GM21526 (cell line): ENCODE results near the gene PPIP5K2.
"Not testable (repeated sequence)": the region's sequence is repeated elsewhere in the genome, so short reads cannot be mapped to it uniquely, and the experiment has no call there.

Source experiments
- ATAC-seq: cut with Tn5 transposase; IDR thresholded peaks from one replicate; pipeline ENCODE4 v1.9.1; 2021; ENCODE audit warnings: moderate library complexity; ENCODE audit not compliant: unreplicated experiment, low FRiP score

Gene PPIP5K2

DNA sequence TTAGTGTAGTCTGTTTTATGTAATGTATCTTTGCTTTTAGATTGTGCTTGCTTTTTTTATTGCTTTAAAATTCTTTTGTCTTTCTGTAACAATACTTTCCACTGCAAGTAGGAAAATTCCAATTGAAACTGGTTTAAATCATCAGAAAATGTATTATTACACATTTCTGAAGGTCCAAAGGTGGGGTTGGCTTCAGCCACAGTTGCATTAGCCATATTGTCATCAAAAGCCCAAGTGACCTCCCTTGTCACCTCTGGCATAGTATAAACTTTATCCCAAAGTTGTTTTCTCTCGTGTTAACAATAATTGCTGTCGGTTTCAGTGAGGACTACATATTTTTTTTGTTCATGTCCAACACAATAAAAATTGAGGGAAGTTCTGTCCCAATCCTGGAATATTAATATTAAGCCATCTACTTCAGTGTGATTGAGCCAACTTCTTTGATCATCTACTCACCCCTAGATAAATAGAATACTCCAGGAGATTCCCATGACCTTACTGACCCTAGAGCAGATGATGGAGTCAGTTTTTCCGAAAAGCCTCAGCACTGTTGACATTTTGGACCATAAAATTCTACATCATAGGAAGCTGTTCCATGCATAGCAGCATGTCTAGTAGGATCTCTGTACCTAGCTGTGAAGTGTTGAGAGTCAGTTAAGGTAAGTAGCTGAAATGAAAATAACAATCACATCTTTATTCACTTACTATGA is 86.0 kb downstream of the PPIP5K2 start:
- ATAC-seq: no peak

DNA sequence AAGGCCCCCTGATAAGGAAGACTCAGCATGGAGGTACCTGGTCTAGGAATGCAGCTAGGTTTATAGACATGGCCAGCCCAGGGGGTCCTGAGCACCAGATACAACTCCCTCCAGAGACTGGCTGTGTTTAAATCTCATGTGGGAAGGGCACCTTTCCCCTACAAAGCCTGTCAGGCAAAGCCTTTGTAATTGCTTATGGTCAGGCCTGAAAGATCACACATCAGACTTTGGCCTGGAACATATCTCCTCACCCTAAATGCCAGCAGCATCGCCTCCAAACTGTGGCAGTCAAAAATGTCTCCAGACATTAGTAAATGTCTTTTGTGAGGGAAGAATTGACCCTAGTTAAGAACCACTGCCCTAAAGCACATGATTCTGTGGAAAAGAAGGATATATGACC is 86.9 kb downstream of the PPIP5K2 start:
- ATAC-seq: no peak

DNA sequence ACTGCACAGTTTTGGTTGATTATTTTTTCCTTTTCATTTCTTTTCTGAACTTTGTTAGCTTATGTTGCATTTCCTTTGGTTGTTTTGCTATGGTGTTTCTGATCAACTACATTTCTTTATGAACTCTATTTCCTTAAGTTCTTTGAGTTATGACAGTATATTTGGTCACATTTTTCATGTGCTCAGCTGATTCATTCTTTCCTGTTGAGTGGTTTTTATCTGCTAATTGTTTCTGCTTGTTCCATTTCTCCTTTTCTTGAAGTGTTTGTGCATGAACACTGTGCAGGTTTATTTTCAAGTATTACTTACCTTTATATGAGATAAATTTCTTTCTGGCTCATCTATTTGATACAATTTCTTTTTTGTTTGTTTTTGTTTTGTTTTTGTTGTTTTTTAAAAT is 87.6 kb downstream of the PPIP5K2 start:
- no peak for ATAC-seq

DNA sequence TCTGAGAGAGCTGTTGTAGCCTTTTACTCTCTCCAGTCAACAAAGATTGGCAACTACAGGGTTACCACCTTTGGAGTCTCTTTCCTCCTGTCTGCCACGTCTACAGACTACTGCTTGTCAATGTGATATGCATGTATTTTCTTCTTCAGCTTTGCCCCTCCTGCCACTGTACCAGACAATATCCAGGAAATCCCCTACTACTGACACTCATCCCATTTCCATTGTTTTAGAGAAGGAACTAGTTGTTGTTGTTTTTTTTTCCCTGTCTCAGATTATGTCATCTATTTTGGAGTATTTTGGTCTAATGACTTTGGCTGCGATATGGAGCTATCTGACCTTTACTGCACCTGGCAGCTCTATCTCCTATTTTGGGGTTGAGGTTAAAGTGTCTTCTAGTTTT is 88.4 kb downstream of the PPIP5K2 start:
- no peak for ATAC-seq

GRCh38 chr5:103209065-103209464 is 89.0 kb downstream of the PPIP5K2 start:
- ATAC-seq: no peak

GRCh38 chr5:103210952-103211351 is 90.9 kb downstream of the PPIP5K2 start:
- no peak for ATAC-seq

DNA sequence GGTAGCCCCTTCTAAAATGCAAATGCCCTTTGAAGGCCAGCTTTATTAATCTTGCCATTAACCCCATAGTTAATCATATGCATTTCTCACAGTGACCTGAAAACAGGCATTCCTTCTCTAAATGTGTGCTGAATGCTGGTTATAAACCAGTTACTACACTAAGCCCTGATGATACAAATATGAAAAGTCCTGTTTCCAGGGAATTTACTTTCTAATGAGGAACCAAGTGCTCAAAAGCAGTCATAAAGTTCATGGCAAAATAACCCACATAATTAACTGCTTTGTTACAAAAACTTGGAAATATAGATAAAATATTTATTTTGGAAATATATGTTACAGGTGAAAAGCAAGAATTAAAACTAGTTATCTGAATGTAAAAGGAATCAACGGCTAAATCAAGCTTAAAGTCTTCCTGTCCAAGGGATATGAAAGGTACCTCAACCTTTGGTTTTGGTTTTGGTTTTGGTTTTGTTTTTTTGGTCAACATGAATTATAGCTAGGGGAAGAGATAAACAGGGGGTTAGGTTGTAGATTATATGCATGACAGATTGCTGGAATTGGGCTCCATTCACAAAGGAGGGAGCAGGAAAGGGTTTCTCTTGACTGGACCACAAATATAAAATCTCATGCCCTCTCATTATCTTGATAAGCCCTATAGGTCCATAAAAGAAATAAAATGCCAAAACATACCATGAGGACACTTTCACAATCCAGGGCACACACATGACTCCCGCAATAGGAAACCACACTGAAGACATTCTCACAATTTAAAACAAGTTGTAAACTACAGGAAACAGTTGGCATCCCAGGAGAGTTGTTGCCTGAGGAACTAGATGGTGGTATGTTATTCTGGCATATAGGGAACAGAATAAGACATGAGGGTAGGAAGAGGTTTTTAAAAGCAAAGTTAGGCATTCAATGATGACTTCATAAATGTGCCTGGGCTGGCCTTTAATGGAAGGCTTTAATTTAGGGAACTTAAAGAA is 91.8 kb downstream of the PPIP5K2 start:
- ATAC-seq: peak; percentile 81

DNA sequence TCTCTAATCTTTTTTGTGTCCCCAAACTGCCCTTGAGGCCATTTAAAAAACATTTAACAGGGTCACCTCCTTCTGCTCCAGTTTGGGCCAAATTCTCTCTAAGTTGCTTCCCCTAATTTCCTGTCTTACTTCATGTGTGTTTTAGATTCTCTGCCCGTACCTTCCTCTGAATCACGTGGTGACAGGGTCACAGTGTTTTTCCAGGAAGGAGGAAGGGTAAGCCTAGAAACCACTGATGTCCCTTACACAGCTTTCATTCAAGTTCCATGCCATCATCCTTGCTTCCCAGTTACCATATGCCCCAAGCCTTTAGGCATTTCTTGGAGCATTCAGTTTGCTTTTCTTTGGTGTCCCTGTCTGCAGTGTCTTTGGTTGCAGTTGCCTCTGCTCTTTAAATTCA is 96.0 kb downstream of the PPIP5K2 start:
- no peak for ATAC-seq

- no peak for ATAC-seq
These were observed 96.6 kb downstream of the PPIP5K2 start for GRCh38 chr5:103216697-103217096.

GRCh38 chr5:103217101-103217500 is 97.0 kb downstream of the PPIP5K2 start:
- ATAC-seq: no peak

DNA sequence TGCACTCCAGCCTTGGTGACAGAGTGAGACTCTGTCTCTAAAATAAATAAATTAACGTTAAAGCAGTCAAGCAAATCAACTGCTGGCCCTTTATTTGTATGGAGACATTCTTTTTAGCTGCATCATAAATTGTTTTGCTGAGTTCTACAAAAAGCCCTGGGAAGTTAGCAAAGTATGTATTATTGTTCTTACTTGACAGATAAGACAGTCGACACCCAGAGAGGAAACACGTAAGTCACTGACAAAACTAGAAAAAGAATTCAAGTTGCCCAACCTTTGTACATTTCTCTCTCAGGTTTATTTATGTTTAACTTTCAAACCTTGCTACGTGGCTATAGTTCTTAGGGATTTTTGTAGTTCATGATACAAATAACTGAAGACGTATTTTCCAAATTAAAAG is 98.1 kb downstream of the PPIP5K2 start:
- no peak for ATAC-seq

- ATAC-seq: not testable (repeated sequence)
These were observed 99.0 kb downstream of the PPIP5K2 start for GRCh38 chr5:103219074-103219473.

DNA sequence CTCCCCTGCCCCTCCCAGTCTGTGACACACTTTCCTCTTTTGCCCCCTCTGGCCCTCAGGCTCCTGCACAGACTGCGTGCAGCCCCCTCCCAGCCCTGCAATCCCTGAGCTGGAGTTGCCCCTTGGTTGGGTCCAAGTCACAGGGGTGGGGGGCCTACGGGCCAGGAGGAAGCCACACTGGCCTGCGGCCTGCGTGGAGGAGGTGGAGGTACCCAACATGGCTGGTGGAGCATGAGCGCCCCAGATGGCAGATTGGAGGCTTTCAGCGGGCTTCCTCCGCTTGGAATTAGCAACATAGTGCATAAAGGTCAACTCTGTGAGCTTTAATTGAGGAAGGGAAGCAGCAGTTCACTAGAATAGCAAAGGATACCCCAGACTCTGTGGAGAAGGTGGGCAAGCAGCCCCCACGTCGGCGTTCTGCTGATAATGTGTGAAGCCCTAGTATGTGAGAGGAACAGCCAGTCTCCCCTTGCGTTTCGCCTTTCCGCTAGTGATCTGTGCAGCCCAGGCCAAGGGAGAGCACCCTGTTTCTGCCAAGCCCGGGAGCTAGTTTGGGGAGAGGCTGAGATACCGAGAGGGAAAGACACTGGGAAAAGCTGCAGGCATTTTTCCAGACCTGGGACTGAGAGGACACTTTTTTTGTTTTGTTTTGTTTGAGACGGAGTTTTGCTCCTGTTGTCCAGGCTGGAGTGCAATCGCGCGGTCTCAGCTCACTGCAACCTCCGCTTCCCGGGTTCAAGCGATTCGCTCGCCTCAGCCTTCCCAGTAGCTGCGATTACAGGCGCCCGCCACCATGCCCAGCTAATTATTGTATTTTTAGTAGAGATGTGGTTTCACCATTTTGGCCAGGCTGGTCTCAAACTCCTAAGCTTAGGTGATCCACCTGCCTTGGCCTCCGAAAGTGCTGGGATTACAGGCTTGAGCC is 103.2 kb downstream of the PPIP5K2 start:
- ATAC-seq: no peak

DNA sequence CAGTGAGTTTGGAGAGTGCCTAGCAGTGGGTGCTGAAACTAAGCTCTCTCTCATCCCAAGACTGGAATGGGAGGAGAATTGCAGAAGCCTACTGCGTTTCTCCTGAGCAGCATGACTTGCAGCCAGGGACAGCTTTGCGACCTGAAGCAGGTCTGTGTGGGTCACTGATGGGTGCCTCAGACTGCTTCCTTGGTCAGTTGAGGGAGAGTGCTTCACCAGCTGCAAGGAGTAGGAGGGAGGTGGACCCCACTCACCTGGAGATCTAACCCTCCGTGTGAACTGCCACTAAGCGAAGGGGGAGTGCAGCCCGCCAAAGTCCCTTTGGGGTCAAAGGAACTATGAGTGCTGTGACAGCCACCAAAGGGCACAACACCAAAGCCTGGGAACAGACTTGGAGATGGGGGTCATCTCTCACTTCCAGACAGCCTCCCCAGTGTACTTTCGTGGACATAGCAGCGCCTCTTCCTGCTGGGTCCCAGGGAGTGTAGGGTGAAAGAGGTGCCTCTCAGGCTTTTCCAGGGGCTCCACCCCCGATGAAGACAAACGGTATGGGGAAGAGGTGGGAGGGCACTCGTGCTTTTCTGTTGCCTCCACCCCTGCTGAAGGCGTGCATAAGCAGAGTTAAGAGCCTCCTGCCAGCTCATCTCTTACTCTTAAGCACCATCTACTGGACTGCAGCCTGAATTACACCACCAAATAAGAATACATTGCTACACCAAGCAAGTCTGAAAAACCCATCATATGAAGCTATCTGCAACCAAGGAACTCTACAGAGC is 104.2 kb downstream of the PPIP5K2 start:
- peak; percentile 95 for ATAC-seq

DNA sequence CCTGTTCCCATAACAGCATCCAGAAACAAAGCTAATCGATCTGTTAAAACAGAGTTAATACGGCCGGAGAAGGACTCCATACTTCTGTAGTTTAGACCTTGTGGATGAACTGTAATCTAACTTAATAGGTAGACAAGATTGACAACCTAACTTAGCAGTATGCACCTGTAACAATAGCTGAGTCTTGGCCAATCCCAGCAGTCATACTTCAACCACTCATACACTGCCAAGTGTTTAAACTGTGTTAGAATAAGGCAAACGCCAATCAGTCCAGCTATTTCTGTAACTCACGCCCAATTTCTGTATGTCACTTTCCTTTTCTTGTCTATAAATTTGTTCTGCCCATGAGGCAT is 104.8 kb downstream of the PPIP5K2 start:
- no peak for ATAC-seq

GRCh38 chr5:103228061-103228460 is 108.0 kb downstream of the PPIP5K2 start:
- no peak for ATAC-seq

GRCh38 chr5:103228588-103228987 is 108.5 kb downstream of the PPIP5K2 start:
- no peak for ATAC-seq

- ATAC-seq: peak; percentile 81
These were observed 112.4 kb downstream of the PPIP5K2 start for GRCh38 chr5:103232393-103232999.

- no peak for ATAC-seq
These were observed 114.3 kb downstream of the PPIP5K2 start for GRCh38 chr5:103234239-103234975.
